ENCODE measurements around the gene LRRIQ3. TPM values are rescaled to one million over a fixed set of nuclear protein-coding genes. Genes with fewer than 3 reads are reported as not detected.

LRRIQ3 gene
- total RNA-seq, 1 experiment from 2014 or later: 0.46 TPM

DNA sequence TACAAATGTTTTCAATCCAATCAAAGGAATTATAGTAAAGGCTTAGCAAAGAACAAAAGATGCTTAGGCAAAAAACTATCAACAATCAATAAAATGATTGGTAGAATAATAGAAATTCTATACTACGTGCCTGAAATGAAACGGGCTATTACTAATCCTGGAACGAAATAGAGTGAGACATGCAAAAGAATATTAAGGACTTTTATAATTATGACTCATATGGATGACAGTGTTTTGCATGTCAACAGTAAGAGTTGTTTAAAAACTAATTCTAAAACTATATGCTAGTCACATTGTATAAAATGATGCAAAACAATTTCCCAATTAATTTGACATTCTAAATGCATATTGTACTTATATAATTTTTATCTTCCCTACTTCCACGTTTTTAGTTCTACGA lies 35.6 kb downstream of the LRRIQ3 start:
- H3K27me3 Mint-ChIP-seq (ENCODE audit: low read depth): no peaks in the 10 kb centered on the region
- ATAC-seq: no peak
- TF ChIP-seq, protein P1, sequence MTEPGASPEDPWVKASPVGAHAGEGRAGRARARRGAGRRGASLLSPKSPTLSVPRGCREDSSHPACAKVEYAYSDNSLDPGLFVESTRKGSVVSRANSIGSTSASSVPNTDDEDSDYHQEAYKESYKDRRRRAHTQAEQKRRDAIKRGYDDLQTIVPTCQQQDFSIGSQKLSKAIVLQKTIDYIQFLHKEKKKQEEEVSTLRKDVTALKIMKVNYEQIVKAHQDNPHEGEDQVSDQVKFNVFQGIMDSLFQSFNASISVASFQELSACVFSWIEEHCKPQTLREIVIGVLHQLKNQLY (CRISPR knock-in tag; IDR thresholded peaks at IDR 0.05): no peak
- TF ChIP-seq ZNF423 (CRISPR knock-in tag; IDR thresholded peaks at IDR 0.05) (no peak), ZNF425 (CRISPR knock-in tag; conservative IDR thresholded peaks at IDR 0.05) (no peak), EMX1 (CRISPR knock-in tag; IDR thresholded peaks at IDR 0.05) (no peak), E2F1 (CRISPR knock-in tag; IDR thresholded peaks at IDR 0.05) (no peak), RORB (CRISPR knock-in tag; IDR thresholded peaks at IDR 0.05) (no peak), GRHL2 (CRISPR knock-in tag; IDR thresholded peaks at IDR 0.05; ENCODE audit: insufficient replicate concordance, severe bottlenecking) (no peak), E2F4 (CRISPR knock-in tag; IDR thresholded peaks at IDR 0.05; ENCODE audit: borderline replicate concordance, low read depth) (no peak), NFE2L1 (CRISPR knock-in tag; IDR thresholded peaks at IDR 0.05) (no peak), ERG (CRISPR knock-in tag; IDR thresholded peaks at IDR 0.05) (no peak)
- TF ChIP-seq, protein P2, sequence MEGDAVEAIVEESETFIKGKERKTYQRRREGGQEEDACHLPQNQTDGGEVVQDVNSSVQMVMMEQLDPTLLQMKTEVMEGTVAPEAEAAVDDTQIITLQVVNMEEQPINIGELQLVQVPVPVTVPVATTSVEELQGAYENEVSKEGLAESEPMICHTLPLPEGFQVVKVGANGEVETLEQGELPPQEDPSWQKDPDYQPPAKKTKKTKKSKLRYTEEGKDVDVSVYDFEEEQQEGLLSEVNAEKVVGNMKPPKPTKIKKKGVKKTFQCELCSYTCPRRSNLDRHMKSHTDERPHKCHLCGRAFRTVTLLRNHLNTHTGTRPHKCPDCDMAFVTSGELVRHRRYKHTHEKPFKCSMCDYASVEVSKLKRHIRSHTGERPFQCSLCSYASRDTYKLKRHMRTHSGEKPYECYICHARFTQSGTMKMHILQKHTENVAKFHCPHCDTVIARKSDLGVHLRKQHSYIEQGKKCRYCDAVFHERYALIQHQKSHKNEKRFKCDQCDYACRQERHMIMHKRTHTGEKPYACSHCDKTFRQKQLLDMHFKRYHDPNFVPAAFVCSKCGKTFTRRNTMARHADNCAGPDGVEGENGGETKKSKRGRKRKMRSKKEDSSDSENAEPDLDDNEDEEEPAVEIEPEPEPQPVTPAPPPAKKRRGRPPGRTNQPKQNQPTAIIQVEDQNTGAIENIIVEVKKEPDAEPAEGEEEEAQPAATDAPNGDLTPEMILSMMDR (IDR thresholded peaks at IDR 0.05): no peak
- TF ChIP-seq, protein P3, sequence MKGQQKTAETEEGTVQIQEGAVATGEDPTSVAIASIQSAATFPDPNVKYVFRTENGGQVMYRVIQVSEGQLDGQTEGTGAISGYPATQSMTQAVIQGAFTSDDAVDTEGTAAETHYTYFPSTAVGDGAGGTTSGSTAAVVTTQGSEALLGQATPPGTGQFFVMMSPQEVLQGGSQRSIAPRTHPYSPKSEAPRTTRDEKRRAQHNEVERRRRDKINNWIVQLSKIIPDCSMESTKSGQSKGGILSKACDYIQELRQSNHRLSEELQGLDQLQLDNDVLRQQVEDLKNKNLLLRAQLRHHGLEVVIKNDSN (CRISPR knock-in tag; IDR thresholded peaks at IDR 0.05): no peak
- ChIA-PET POLR2A (no interaction called here), CTCF (no interaction called here)
- no peaks in the 10 kb centered on the region for H3K9me3 Mint-ChIP-seq
- no peaks in the 10 kb centered on the region for H3K36me3 Mint-ChIP-seq
- no peak overlapping the region for H3K27ac Mint-ChIP-seq
- H3K4me3 Mint-ChIP-seq: no peak overlapping the region
- no peaks in the 10 kb centered on the region for H3K4me1 Mint-ChIP-seq
- DNase-seq (ENCODE audit: low spot score): no peak

DNA sequence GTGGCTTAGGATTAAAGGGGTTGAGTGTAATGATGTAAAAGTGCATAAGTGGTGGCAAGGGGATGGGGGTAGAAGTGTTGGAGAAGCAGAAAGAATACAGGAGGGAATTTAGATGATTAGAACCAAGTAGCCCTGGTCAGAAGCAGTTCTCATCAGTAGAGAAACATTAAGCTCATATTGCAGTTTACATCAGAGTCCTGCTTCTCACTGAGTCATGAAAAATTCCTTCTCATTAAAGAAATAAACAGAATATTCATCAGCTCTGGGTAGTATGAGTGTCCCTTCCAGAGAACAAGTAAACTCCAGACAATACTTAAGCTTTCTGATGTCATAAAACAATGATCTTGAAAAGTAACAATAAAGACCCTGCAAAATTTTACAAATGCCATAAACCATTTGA lies 36.5 kb downstream of the LRRIQ3 start:
- POLR2A ChIA-PET: no interaction called here
- Mint-ChIP-seq H3K27me3 (ENCODE audit: low read depth) (no peaks in the 10 kb centered on the region), H3K4me1 (no peaks in the 10 kb centered on the region), H3K27ac (no peak overlapping the region), H3K9me3 (no peaks in the 10 kb centered on the region), H3K4me3 (no peak overlapping the region), H3K36me3 (no peaks in the 10 kb centered on the region)
- TF ChIP-seq ZNF396 (CRISPR knock-in tag; IDR thresholded peaks at IDR 0.05; ENCODE audit: borderline replicate concordance) (no peak), ETV6 (CRISPR knock-in tag; IDR thresholded peaks at IDR 0.05) (no peak), MYBL2 (CRISPR knock-in tag; IDR thresholded peaks at IDR 0.05) (no peak), NFATC4 (CRISPR knock-in tag; IDR thresholded peaks at IDR 0.05) (no peak), CDX4 (CRISPR knock-in tag; IDR thresholded peaks at IDR 0.05; ENCODE audit: borderline replicate concordance) (no peak), TEAD4 (CRISPR knock-in tag; IDR thresholded peaks at IDR 0.05) (no peak)
- TF ChIP-seq, protein P4, sequence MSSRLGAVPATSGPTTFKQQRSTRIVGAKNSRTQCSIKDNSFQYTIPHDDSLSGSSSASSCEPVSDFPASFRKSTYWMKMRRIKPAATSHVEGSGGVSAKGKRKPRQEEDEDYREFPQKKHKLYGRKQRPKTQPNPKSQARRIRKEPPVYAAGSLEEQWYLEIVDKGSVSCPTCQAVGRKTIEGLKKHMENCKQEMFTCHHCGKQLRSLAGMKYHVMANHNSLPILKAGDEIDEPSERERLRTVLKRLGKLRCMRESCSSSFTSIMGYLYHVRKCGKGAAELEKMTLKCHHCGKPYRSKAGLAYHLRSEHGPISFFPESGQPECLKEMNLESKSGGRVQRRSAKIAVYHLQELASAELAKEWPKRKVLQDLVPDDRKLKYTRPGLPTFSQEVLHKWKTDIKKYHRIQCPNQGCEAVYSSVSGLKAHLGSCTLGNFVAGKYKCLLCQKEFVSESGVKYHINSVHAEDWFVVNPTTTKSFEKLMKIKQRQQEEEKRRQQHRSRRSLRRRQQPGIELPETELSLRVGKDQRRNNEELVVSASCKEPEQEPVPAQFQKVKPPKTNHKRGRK (CRISPR knock-in tag; IDR thresholded peaks at IDR 0.05; ENCODE audit: borderline replicate concordance): no peak
- DNase-seq (ENCODE audit: low spot score) (no peak), ATAC-seq (no peak)
- CTCF ChIA-PET: no interaction called here

Measured in WTC11 (cell line).